CD14-positive monocyte (primary cell): ENCODE measurements around the gene STOX2. TPM values are rescaled to one million over a fixed set of nuclear protein-coding genes. Genes with fewer than 3 reads are reported as not detected.

Experiments used
- DNase-seq, 3 donors: peaks; one replicate each; pipeline ENCODE4 v3.0.0-alpha.2; 2011 to 2022
- H2AFZ ChIP-seq: 2 replicates; pipeline ENCODE4 v1.6.0; 2012; ENCODE audit warnings: mild to moderate bottlenecking, low read depth, low read length, inconsistent platforms; ENCODE audit not compliant: insufficient read depth, poor library complexity, severe bottlenecking
- H3K27ac ChIP-seq, 2 donors: 1 replicate in 1 of 2; 2 replicates in 1 of 2; pipeline ENCODE4 v1.5.1; 2012 to 2013; ENCODE audit warnings: low read length in 2 of 2, control low read depth in 1 of 2, inconsistent platforms in 1 of 2, low read depth in 1 of 2, mild to moderate bottlenecking in 1 of 2
- H3K27me3 ChIP-seq, 2 donors: one replicate each; pipeline versions ENCODE4 v1.6.0 to v1.6.1; 2011 to 2013; ENCODE audit warnings: low read length in 2 of 2; ENCODE audit not compliant: control insufficient read depth in 2 of 2, insufficient read depth in 2 of 2
- H3K36me3 ChIP-seq, 2 donors: replicated peaks in 1 of 2; 1 replicate in 1 of 2; 2 replicates in 1 of 2; pipeline versions ENCODE4 v1.5.1 to v1.6.1; 2012 to 2013; ENCODE audit warnings: low read length in 2 of 2, control low read depth in 1 of 2, inconsistent platforms in 1 of 2, mild to moderate bottlenecking in 1 of 2; ENCODE audit not compliant: insufficient read depth in 2 of 2, control insufficient read depth in 1 of 2
- H3K4me1 ChIP-seq, 2 donors: 1 replicate in 1 of 2; 2 replicates in 1 of 2; pipeline versions ENCODE4 v1.5.1 to v1.6.1; 2012 to 2013; ENCODE audit warnings: low read length in 2 of 2, control low read depth in 1 of 2, inconsistent platforms in 1 of 2, mild to moderate bottlenecking in 1 of 2, moderate library complexity in 1 of 2; ENCODE audit not compliant: insufficient read depth in 2 of 2, control insufficient read depth in 1 of 2
- H3K4me2 ChIP-seq: replicated peaks from 2 replicates; pipeline ENCODE3; 2012; ENCODE audit warnings: low read length, moderate library complexity, mild to moderate bottlenecking; ENCODE audit not compliant: poor library complexity, severe bottlenecking; ENCODE audit errors: extremely low read depth
- H3K4me3 ChIP-seq, 3 experiments: fragments of 200-600 bp in 1 of 3; sonication (generic) in 1 of 3; replicated peaks in 1 of 3; 1 replicate in 2 of 3; 2 replicates in 1 of 3; pipeline ENCODE4 v1.5.1; 2011 to 2013; ENCODE audit warnings: low read length in 3 of 3, mild to moderate bottlenecking in 3 of 3, control low read depth in 2 of 3, low read depth in 2 of 3, inconsistent platforms in 1 of 3, moderate library complexity in 1 of 3
- H3K79me2 ChIP-seq: 2 replicates; pipeline ENCODE4 v1.6.0; 2012; ENCODE audit warnings: mild to moderate bottlenecking, control low read depth, inconsistent platforms, low read length, moderate library complexity; ENCODE audit not compliant: insufficient read depth
- H3K9ac ChIP-seq: 2 replicates; pipeline ENCODE4 v1.6.0; 2017; ENCODE audit warnings: low read length, mild to moderate bottlenecking; ENCODE audit not compliant: insufficient read depth, poor library complexity, severe bottlenecking
- H3K9me3 ChIP-seq, 2 donors: replicated peaks in 1 of 2; 1 replicate in 1 of 2; 2 replicates in 1 of 2; pipeline versions ENCODE4 v1.5.1 to v1.6.1; 2012 to 2013; ENCODE audit warnings: low read length in 2 of 2, control low read depth in 1 of 2; ENCODE audit not compliant: control insufficient read depth in 1 of 2, insufficient read depth in 1 of 2
- H4K20me1 ChIP-seq: 2 replicates; pipeline ENCODE4 v1.6.0; 2012; ENCODE audit warnings: mild to moderate bottlenecking, low read length, control low read depth, moderate library complexity; ENCODE audit not compliant: insufficient read depth
- H3K27ac Mint-ChIP-seq, 7 donors: one replicate each; pipeline ENCODE4 v1.8.0; 2020; ENCODE audit warnings: mild to moderate bottlenecking in 7 of 7, mixed read lengths in 7 of 7, moderate library complexity in 6 of 7, inconsistent platforms in 2 of 7
- H3K27me3 Mint-ChIP-seq, 3 donors: one replicate each; pipeline ENCODE4 v1.8.0; 2021 to 2022; ENCODE audit warnings: low read depth in 3 of 3, mild to moderate bottlenecking in 3 of 3, mixed read lengths in 3 of 3, moderate library complexity in 3 of 3, inconsistent platforms in 1 of 3
- H3K36me3 Mint-ChIP-seq, 2 donors: one replicate each; pipeline ENCODE4 v1.8.0; 2020; ENCODE audit warnings: mixed read lengths in 2 of 2, inconsistent platforms in 1 of 2, mild to moderate bottlenecking in 1 of 2
- H3K4me1 Mint-ChIP-seq: one replicate; pipeline ENCODE4 v1.8.0; 2020; ENCODE audit warnings: mild to moderate bottlenecking, mixed read lengths
- H3K4me3 Mint-ChIP-seq, 2 donors: one replicate each; pipeline ENCODE4 v1.8.0; 2020; ENCODE audit warnings: mild to moderate bottlenecking in 2 of 2, mixed read lengths in 2 of 2, moderate library complexity in 1 of 2
- H3K9me3 Mint-ChIP-seq, 7 donors: one replicate each; pipeline ENCODE4 v1.8.0; 2020 to 2022; ENCODE audit warnings: mixed read lengths in 7 of 7, mild to moderate bottlenecking in 6 of 7, moderate library complexity in 6 of 7, inconsistent platforms in 2 of 7
- CTCF ChIP-seq: fragments of 200-600 bp; IDR thresholded peaks from one replicate; pipeline ENCODE4 v1.8.0; 2022; ENCODE audit warnings: antibody characterized with exemption, mild to moderate bottlenecking
- WGBS: methylation state at CpG from one replicate; pipeline ENCODE4 v1.1.5; 2013; ENCODE audit warnings: missing lambda C conversion rate; ENCODE audit not compliant: insufficient coverage; 5-methylcytosine and 5-hydroxymethylcytosine counted together
- intact Hi-C, 2 donors: fragments of 100-400 bp; cut with micrococcal nuclease; formaldehyde crosslinking; loops; one replicate each; pipeline versions ENCODE4 v1.15.0 to v1.15.1; 2023
- polyA plus RNA-seq, 3 donors: library from polyadenylated mRNA; depleted of rRNA in 1 of 3; unstranded in 2 of 3; stranded (reverse) in 1 of 3; fragments of 300-500 nt in 2 of 3; fragments of >200 nt in 1 of 3; fragmentation: Illumina TruSeq in 2 of 3; gene quantifications; 1 replicate in 2 of 3; 2 replicates in 1 of 3; pipeline ENCODE4 v1.2.3, GENCODE V29; 2012 to 2021

Gene STOX2
- polyA plus RNA-seq, 3 donors = 0.01 TPM; not detected in 2

- no peak overlapping the region for H3K9ac ChIP-seq
- H3K4me2 ChIP-seq = no peak overlapping the region
- H4K20me1 ChIP-seq = no peaks in the 10 kb centered on the region
- H3K4me3 Mint-ChIP-seq = no peak overlapping the region
- WGBS = 96% methylated on average over 9 of the region's 12 CpGs
- no peak overlapping the region for H3K27ac ChIP-seq
- H3K4me1 Mint-ChIP-seq = peaks cover 10% of the 10 kb centered on the region
- H3K79me2 ChIP-seq = no peaks in the 10 kb centered on the region
- H3K36me3 Mint-ChIP-seq = no peaks in the 10 kb centered on the region
- H3K4me3 ChIP-seq = no peak overlapping the region
- intact Hi-C loops = no loop called here
- H3K27ac Mint-ChIP-seq = peak overlapping the region in 1 of 7 donors; percentile 14
- DNase-seq = no peak
- no peaks in the 10 kb centered on the region for H3K27me3 ChIP-seq
- H3K9me3 ChIP-seq = no peaks in the 10 kb centered on the region
- TF ChIP-seq CTCF = no peak
- no peak overlapping the region for H2AFZ ChIP-seq
- H3K27me3 Mint-ChIP-seq = no peaks in the 10 kb centered on the region
- H3K36me3 ChIP-seq = no peaks in the 10 kb centered on the region
- no peaks in the 10 kb centered on the region for H3K9me3 Mint-ChIP-seq
- peaks cover 0 to 3% of the 10 kb centered on the region in 2 donors for H3K4me1 ChIP-seq
Measured at GRCh38 chr4:183960962-183961541, 55.9 kb downstream of the STOX2 start.

GRCh38 chr4:183961795-183962194 is 56.7 kb downstream of the STOX2 start:
- Mint-ChIP-seq H3K9me3 (no peaks in the 10 kb centered on the region), H3K4me3 (no peak overlapping the region), H3K27ac (no peak overlapping the region), H3K27me3 (no peaks in the 10 kb centered on the region), H3K4me1 (peaks cover 16% of the 10 kb centered on the region), H3K36me3 (no peaks in the 10 kb centered on the region)
- Histone ChIP-seq H3K36me3 (no peaks in the 10 kb centered on the region), H3K4me1 (peaks cover 0 to 3% of the 10 kb centered on the region in 2 donors), H3K27me3 (no peaks in the 10 kb centered on the region), H3K4me3 (no peak overlapping the region), H3K9me3 (no peaks in the 10 kb centered on the region), H4K20me1 (no peaks in the 10 kb centered on the region), H3K79me2 (no peaks in the 10 kb centered on the region), H3K27ac (no peak overlapping the region), H3K4me2 (no peak overlapping the region), H2AFZ (no peak overlapping the region), H3K9ac (no peak overlapping the region)
- DNase-seq = no peak
- intact Hi-C loops = no loop called here
- WGBS = no CpG with 5 or more reads among the region's 1 CpG
- no peak for TF ChIP-seq CTCF
